Duodenal mucosa (tissue), 2 donors: ENCODE data around the gene CACNA1D.

Source experiments
- H3K27ac ChIP-seq: one replicate; pipeline ENCODE4 v1.7.0; 2013; ENCODE audit warnings: low read depth, low read length
- H3K27me3 ChIP-seq, 2 donors: one replicate each; pipeline ENCODE4 v1.7.0; 2013; ENCODE audit warnings: low read length in 2 of 2, control low read depth in 1 of 2; ENCODE audit not compliant: insufficient read depth in 2 of 2, control insufficient read depth in 1 of 2
- H3K36me3 ChIP-seq, 2 donors: one replicate each; pipeline ENCODE4 v1.7.0; 2013; ENCODE audit warnings: low read length in 2 of 2, control low read depth in 1 of 2; ENCODE audit not compliant: insufficient read depth in 2 of 2, control insufficient read depth in 1 of 2
- H3K4me1 ChIP-seq, 2 donors: one replicate each; pipeline ENCODE4 v1.7.0; 2013; ENCODE audit warnings: low read length in 2 of 2, control low read depth in 1 of 2; ENCODE audit not compliant: insufficient read depth in 2 of 2, control insufficient read depth in 1 of 2
- H3K4me3 ChIP-seq, 2 donors: one replicate each; pipeline ENCODE4 v1.7.0; 2013; ENCODE audit warnings: low read length in 2 of 2, low read depth in 1 of 2
- H3K9ac ChIP-seq, 2 donors: one replicate each; pipeline ENCODE4 v1.7.0; 2013; ENCODE audit warnings: low read length in 2 of 2, low read depth in 1 of 2
- H3K9me3 ChIP-seq, 2 donors: one replicate each; pipeline ENCODE4 v1.7.0; 2013; ENCODE audit warnings: low read length in 2 of 2, control low read depth in 1 of 2; ENCODE audit not compliant: control insufficient read depth in 1 of 2

CACNA1D gene

DNA sequence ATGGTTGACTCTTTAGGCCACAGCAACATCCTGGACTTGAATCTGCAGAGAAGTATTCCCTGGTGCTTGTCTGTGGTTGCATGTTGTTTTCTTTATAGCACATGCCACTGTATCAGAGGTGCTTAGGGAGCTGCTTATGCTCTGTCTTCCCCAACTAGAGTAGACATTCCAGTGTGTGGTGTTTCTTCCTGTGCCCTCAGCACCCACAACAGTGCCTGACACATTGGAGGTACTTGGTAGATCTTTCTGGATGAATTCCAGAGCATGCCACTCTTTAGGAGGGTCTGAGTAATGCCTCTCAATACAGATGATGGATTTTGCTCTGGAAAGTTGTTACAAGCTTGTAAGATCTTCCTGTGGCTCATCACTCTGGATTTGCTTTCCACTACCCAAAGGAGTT, 234.2 kb downstream of the CACNA1D start:
- Histone ChIP-seq H3K4me1 (peaks cover 0 to 5% of the 10 kb centered on the region in 2 donors), H3K9me3 (no peaks in the 10 kb centered on the region), H3K27ac (no peak overlapping the region), H3K36me3 (peaks cover 4 to 15% of the 10 kb centered on the region in 2 donors), H3K27me3 (no peaks in the 10 kb centered on the region), H3K9ac (no peak overlapping the region), H3K4me3 (no peak overlapping the region)

DNA sequence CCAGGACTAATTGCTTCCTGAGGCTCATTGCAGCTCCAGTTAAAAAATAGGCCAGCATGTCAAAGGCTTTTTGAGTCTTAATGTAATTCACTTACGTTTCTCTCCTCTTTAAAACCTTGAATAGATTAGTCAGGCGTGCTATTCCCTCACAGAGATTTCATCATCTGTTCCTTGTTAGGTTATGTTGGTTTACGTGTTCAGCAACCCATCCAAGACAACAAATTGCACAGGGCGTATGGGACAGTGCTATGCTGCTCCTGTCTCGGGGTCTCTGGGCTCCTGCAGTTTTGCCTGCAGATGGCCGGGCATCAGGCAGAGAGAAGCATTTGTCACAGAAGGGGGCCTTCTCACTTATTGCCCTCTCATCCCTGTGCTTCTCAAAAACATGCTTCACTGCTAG, 234.7 kb downstream of the CACNA1D start:
- Histone ChIP-seq H3K27ac (no peak overlapping the region), H3K9me3 (no peaks in the 10 kb centered on the region)

DNA sequence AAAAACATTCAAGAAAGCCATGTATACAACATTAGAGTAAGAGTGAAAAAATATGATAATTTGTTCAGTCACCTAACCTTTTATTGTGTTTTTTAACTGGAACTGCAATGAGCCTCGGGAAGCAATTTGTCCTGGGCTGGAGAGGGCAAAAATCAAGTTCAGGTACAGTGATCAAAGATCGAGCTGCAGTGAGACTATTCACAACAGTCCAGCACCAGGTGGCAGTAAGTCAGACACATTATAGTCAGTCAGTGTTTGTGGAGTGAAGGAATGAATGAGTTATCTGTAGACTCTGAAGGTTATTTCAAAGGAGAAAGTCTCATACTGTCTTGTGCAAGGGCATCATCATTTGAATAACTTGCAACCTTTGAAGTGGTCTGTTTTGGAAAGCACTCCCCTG, 235.2 kb downstream of the CACNA1D start:
- H3K36me3 ChIP-seq: peaks cover 4 to 15% of the 10 kb centered on the region in 2 donors
- no peaks in the 10 kb centered on the region for H3K27me3 ChIP-seq
- no peaks in the 10 kb centered on the region for H3K9me3 ChIP-seq
- no peak overlapping the region for H3K27ac ChIP-seq
- no peak overlapping the region for H3K9ac ChIP-seq
- H3K4me1 ChIP-seq: peaks cover 0 to 5% of the 10 kb centered on the region in 2 donors
- no peak overlapping the region for H3K4me3 ChIP-seq

More for the DNA sequence above, 234.7 kb downstream of the CACNA1D start:
- peaks cover 0 to 5% of the 10 kb centered on the region in 2 donors for H3K4me1 ChIP-seq
- no peak overlapping the region for H3K4me3 ChIP-seq
- H3K9ac ChIP-seq: no peak overlapping the region
- H3K36me3 ChIP-seq: peaks cover 4 to 15% of the 10 kb centered on the region in 2 donors
- H3K27me3 ChIP-seq: no peaks in the 10 kb centered on the region

DNA sequence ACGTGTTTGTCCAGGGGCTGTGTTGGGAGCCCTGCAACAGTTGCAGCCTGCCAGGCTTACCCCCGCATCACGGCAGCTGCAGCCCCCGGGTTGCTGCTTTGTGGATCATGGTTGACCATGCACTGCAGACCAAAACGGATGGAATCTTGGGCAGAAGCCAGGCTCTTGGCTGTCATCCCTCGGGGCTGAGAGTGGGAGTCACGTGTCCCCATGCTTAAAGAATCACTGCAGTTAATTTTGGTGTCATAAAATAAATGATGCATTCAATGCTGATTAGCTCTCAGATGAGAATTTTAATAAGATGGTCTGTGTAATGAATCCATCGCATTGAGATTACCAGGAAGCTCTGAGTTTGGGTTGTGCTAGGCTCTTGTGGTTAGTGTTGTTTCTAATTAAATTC, 236.2 kb downstream of the CACNA1D start:
- H3K27ac ChIP-seq: no peak overlapping the region

DNA sequence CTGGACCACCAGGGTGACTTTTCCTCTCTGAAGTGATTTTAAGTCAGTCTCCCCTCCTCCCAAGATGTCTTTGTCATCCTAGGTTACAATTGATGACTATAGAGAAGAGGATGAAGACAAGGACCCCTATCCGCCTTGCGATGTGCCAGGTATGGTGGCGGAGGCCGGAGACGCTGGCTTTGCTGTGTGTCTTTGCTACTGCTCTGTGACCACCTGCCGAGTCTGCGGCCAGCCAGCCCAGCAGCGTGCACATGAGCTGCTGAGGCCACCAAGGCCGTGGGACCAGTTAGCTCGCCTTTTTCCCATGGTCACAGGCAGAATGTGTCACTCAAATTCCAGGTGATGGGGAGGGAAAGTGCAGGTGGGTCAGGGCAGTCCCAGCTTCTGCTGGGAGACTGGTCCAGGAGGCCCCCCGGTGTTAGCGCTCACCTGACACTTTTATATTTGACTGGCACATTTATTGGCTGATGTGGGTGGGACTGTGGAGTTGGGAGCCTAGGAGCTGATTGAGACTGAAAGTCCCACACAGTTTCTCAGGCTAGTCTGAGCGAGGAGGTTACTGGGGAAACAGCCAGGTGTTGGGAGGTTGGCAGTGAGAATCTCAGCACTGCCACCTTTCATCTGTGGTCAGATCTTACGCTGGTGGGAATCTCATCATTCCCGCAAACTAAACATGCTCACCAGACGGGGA, 237.7 kb downstream of the CACNA1D start:
- Histone ChIP-seq H3K27ac (no peak overlapping the region), H3K9me3 (no peaks in the 10 kb centered on the region), H3K27me3 (no peaks in the 10 kb centered on the region), H3K4me3 (no peak overlapping the region), H3K36me3 (peaks cover 4 to 15% of the 10 kb centered on the region in 2 donors), H3K4me1 (peaks cover 0 to 5% of the 10 kb centered on the region in 2 donors), H3K9ac (no peak overlapping the region)

More for the DNA sequence above, 236.2 kb downstream of the CACNA1D start:
- H3K4me1 ChIP-seq: peaks cover 0 to 5% of the 10 kb centered on the region in 2 donors
- peaks cover 4 to 15% of the 10 kb centered on the region in 2 donors for H3K36me3 ChIP-seq
- no peaks in the 10 kb centered on the region for H3K27me3 ChIP-seq
- H3K9me3 ChIP-seq: no peaks in the 10 kb centered on the region
- H3K4me3 ChIP-seq: no peak overlapping the region
- H3K9ac ChIP-seq: no peak overlapping the region

DNA sequence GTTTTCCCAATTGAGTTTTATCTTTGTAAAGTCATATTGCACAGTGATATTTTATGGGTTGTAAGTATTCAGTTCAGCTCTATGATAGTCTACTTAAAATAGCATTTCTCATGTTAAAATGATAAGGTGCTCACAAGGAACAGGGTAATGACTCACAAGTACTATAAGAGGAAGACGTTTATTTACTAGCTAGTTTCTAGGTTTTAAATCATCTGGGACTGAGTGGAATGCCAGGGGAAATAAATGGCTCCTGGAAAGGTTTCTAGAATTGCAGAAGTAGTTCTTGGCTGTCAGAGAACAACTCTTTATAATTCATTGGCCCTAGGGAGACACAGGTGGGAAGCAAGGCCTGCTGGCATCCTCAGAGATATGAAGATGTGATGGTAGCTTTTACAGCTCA, 239.0 kb downstream of the CACNA1D start:
- Histone ChIP-seq H3K27me3 (no peaks in the 10 kb centered on the region), H3K4me1 (peaks cover 0 to 5% of the 10 kb centered on the region in 2 donors), H3K4me3 (no peak overlapping the region), H3K36me3 (peaks cover 4 to 15% of the 10 kb centered on the region in 2 donors), H3K27ac (no peak overlapping the region), H3K9ac (no peak overlapping the region), H3K9me3 (no peaks in the 10 kb centered on the region)

DNA sequence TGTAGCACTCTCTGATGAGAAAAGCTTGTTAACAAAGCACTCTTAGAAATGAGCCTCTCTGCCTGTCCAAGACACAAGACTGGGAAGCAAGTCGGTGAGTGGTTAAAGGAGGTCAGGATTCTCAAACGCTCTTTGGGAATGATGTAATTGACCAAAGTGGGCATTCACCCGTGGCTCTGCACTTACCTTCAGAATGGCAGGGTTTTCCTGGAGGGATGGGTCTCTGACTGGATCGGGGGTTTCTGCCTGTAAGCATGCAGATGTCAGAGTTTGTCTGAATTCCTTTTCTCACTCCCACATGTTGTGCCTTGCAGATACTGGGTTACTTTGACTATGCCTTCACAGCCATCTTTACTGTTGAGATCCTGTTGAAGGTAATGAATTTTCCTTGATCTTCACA, 245.6 kb downstream of the CACNA1D start:
- H3K9me3 ChIP-seq: no peaks in the 10 kb centered on the region
- H3K27ac ChIP-seq: no peak overlapping the region
- peaks cover 0 to 6% of the 10 kb centered on the region in 2 donors for H3K4me1 ChIP-seq
- H3K4me3 ChIP-seq: no peak overlapping the region
- peaks cover 0 to 4% of the 10 kb centered on the region in 2 donors for H3K36me3 ChIP-seq
- H3K9ac ChIP-seq: no peak overlapping the region
- no peaks in the 10 kb centered on the region for H3K27me3 ChIP-seq

DNA sequence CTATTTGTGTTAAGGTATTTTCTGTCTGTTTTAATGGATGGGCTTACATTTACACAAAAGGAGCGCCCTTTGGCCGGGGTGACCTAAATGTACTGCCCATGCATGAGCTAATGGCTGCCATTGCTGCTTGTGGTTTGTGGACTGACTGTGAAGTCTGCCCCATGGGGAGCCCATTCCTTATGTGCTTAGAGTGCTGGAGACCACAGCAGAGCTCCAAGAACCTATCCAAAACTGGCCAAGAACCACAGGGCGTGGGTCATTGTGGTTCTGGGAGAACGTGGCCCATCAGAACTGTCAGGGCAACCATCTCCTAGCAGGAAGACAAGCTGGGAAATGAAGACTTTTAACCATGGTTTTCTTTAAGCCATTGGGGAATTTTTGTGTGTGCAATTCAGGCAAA, 246.5 kb downstream of the CACNA1D start:
- H3K36me3 ChIP-seq: no peaks in the 10 kb centered on the region
- H3K4me3 ChIP-seq: no peak overlapping the region
- H3K9ac ChIP-seq: no peak overlapping the region
- no peaks in the 10 kb centered on the region for H3K27me3 ChIP-seq
- H3K4me1 ChIP-seq: peaks cover 0 to 6% of the 10 kb centered on the region in 2 donors
- H3K9me3 ChIP-seq: no peaks in the 10 kb centered on the region
- no peak overlapping the region for H3K27ac ChIP-seq

DNA sequence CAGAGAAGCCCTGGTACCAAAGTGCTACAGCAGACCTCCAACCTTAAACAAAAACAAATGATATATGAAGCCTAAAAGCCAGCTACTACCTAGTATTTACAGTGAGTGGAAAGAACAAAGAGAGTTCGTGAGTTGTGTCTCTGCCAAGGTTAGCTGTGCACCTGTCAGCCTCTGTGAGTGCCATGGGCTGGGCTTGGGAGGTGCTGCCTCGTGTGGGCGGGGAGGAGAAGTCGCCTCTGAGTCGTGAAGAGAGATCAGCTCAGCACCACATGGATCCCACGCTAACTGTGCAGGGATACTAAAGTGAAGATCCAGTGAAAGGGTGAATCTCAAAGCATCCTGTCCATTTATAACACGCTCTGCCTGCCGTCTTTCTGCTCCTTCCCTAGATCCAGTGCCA, 249.9 kb downstream of the CACNA1D start:
- no peaks in the 10 kb centered on the region for H3K9me3 ChIP-seq
- no peak overlapping the region for H3K4me3 ChIP-seq
- H3K27ac ChIP-seq: no peak overlapping the region
- H3K27me3 ChIP-seq: no peaks in the 10 kb centered on the region
- peaks cover 0 to 2% of the 10 kb centered on the region in 2 donors for H3K36me3 ChIP-seq
- H3K4me1 ChIP-seq: peaks cover 0 to 6% of the 10 kb centered on the region in 2 donors
- H3K9ac ChIP-seq: no peak overlapping the region

DNA sequence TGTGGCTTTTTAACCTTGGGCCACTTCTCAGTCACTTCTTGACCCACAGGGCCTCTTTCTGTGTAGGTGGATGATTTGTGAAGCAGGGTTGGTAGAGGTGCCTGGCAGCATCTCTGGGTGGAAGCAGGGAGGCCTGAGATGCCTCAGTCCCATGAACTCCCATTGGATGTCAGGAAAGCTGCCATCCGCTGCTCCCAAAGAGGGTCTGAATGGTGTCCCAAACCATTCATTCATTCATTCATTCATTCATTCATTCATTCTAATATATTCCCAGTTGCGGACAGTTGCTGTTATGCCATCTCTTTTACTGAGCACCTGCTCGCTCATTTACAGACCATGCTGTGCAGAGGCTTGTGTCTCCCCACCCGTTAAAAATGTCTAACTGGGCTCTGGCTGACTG, 253.1 kb downstream of the CACNA1D start:
- Histone ChIP-seq H3K36me3 (peaks cover 0 to 2% of the 10 kb centered on the region in 2 donors), H3K4me1 (peaks cover 0 to 6% of the 10 kb centered on the region in 2 donors), H3K27ac (no peak overlapping the region), H3K27me3 (no peaks in the 10 kb centered on the region), H3K9me3 (no peaks in the 10 kb centered on the region), H3K9ac (no peak overlapping the region), H3K4me3 (no peak overlapping the region)
